Measurements from ENCODE around the gene BTBD19.
"Not testable (repeated sequence)": the region's sequence is repeated elsewhere in the genome, so short reads cannot be mapped to it uniquely, and the experiment has no call there.

Gene BTBD19

GRCh38 chr1:44812822-44813543 is 4.7 kb downstream of the BTBD19 start:
- Histone ChIP-seq H3K4me1 (ENCODE audit: insufficient read depth, insufficient read length) (peaks cover 27% of the 10 kb centered on the region), H3K9me3 (ENCODE audit: insufficient read depth, low read length) (no peaks in the 10 kb centered on the region), H3K9ac (ENCODE audit: insufficient read length, low read depth) (peak overlapping the region; percentile 39), H3K36me3 (ENCODE audit: insufficient read depth, insufficient read length, low read length) (peaks cover 35% of the 10 kb centered on the region), H3K27me3 (ENCODE audit: insufficient read depth, insufficient read length) (no peaks in the 10 kb centered on the region), H3K4me3 (ENCODE audit: insufficient read length, low read depth) (no peak overlapping the region)
- no peak for DNase-seq (ENCODE audit: low read depth, low spot score)
- TF ChIP-seq ZNF274 (IDR thresholded peaks at IDR 0.05; ENCODE audit: low read depth, low read length): no peak
- TF ChIP-seq YY1 (IDR thresholded peaks at IDR 0.05; ENCODE audit: insufficient read depth, insufficient read length): no peak
- no peak for TF ChIP-seq SUZ12 (IDR thresholded peaks at IDR 0.05; ENCODE audit: extremely low read depth, insufficient read depth, insufficient read length)

DNA sequence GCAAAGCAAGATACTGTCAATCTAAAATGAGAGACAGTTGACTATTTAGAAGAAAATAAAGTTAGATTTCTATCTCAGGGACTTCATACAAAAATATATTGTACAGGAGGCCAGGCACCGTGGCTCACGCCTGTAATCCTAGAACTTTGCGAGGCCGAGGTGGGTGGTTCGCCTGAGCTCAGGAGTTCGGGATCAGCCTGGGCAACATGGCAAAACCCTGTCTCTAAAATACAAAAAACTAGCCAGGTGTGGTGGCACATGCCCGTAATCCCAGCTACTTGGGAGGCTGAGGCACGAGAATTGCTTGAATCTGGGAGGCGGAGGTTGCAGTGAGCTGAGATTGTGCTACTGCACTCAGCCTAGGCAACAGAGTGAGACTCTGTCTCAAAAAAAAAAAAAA is 7.6 kb downstream of the BTBD19 start:
- DNase-seq (ENCODE audit: low read depth, low spot score); H3K9ac ChIP-seq (ENCODE audit: insufficient read length, low read depth); H3K4me3 ChIP-seq (ENCODE audit: insufficient read length, low read depth); H3K9me3 ChIP-seq (ENCODE audit: insufficient read depth, low read length); H3K27me3 ChIP-seq (ENCODE audit: insufficient read depth, insufficient read length): not testable (repeated sequence)
- H3K4me1 ChIP-seq (ENCODE audit: insufficient read depth, insufficient read length): peaks cover 14% of the 10 kb centered on the region
- peaks cover 29% of the 10 kb centered on the region for H3K36me3 ChIP-seq (ENCODE audit: insufficient read depth, insufficient read length, low read length)

- H3K9me3 ChIP-seq (ENCODE audit: insufficient read depth, low read length): no peaks in the 10 kb centered on the region
- no peak overlapping the region for H3K9ac ChIP-seq (ENCODE audit: insufficient read length, low read depth)
- H3K36me3 ChIP-seq (ENCODE audit: insufficient read depth, insufficient read length, low read length): peaks cover 29% of the 10 kb centered on the region
- H3K27me3 ChIP-seq (ENCODE audit: insufficient read depth, insufficient read length): no peaks in the 10 kb centered on the region
- TF ChIP-seq ZNF274 (IDR thresholded peaks at IDR 0.05; ENCODE audit: low read depth, low read length): no peak
- no peak for TF ChIP-seq SUZ12 (IDR thresholded peaks at IDR 0.05; ENCODE audit: extremely low read depth, insufficient read depth, insufficient read length)
- no peak for TF ChIP-seq YY1 (IDR thresholded peaks at IDR 0.05; ENCODE audit: insufficient read depth, insufficient read length)
- no peak for DNase-seq (ENCODE audit: low read depth, low spot score)
- H3K4me1 ChIP-seq (ENCODE audit: insufficient read depth, insufficient read length): peaks cover 9% of the 10 kb centered on the region
- no peak overlapping the region for H3K4me3 ChIP-seq (ENCODE audit: insufficient read length, low read depth)
These were observed 9.0 kb downstream of the BTBD19 start for GRCh38 chr1:44817307-44817706.

DNA sequence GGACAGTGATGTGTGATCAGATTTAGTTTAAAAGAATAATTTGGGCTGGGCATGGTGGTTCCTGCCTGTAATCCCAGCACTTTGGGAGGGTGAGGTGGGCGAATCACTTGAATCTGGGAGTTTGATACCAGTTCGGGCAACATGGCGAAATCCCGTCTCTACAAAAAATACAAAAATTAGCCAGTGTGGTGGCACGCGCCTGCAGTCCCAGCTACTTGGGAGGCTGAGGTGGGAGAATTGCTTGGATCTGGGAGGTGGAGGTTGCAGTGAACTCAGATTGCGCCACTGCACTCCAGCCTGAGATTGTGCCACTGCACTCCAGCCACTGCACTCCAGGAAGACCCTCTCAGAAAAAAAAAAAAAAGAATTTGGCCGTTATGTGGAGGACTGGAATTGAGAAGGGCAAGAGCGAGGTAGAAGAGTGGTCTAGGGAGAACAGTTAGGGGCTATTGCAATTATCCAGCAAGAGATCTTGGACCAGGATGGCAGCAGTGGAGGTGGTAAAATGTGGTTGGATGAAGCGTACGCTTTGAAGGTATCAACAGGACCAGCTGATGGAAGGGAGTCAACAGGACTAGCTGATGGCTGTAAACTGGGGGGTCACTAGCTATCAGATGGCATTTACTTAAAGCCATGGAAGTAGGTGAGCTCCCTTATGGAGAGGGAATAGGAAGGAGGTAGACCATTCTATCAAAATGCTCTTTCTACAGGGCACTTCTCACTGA is 9.6 kb downstream of the BTBD19 start:
- no peak for DNase-seq (ENCODE audit: low read depth, low spot score)
- H3K4me1 ChIP-seq (ENCODE audit: insufficient read depth, insufficient read length): peaks cover 4% of the 10 kb centered on the region
- H3K27me3 ChIP-seq (ENCODE audit: insufficient read depth, insufficient read length): no peaks in the 10 kb centered on the region
- no peak overlapping the region for H3K9ac ChIP-seq (ENCODE audit: insufficient read length, low read depth)
- TF ChIP-seq YY1 (IDR thresholded peaks at IDR 0.05; ENCODE audit: insufficient read depth, insufficient read length): no peak
- TF ChIP-seq SUZ12 (IDR thresholded peaks at IDR 0.05; ENCODE audit: extremely low read depth, insufficient read depth, insufficient read length): no peak
- no peak for TF ChIP-seq ZNF274 (IDR thresholded peaks at IDR 0.05; ENCODE audit: low read depth, low read length)
- no peak overlapping the region for H3K4me3 ChIP-seq (ENCODE audit: insufficient read length, low read depth)
- peaks cover 25% of the 10 kb centered on the region for H3K36me3 ChIP-seq (ENCODE audit: insufficient read depth, insufficient read length, low read length)
- no peaks in the 10 kb centered on the region for H3K9me3 ChIP-seq (ENCODE audit: insufficient read depth, low read length)

DNA sequence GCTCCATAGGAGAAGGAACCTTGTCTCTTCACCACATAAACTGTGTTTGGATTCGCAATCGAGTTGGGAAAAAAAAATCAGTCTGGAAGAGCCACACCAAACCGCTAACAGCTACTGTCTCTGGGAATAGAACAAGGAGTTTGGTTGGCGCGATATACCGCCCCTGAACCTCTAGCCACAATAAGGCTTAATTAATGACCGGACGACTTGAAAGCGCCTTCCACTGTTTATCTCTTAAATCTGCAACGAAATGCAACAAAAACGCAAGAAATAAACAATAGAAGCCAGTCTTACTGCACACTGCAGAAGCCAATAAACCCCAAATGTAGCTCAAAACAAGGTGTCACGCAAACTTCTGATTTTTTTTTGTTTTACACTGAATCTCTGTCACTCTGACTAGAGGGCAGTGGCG is 10.9 kb downstream of the BTBD19 start:
- no peaks in the 10 kb centered on the region for H3K9me3 ChIP-seq (ENCODE audit: insufficient read depth, low read length)
- H3K36me3 ChIP-seq (ENCODE audit: insufficient read depth, insufficient read length, low read length): peaks cover 15% of the 10 kb centered on the region
- H3K4me1 ChIP-seq (ENCODE audit: insufficient read depth, insufficient read length): peaks cover 4% of the 10 kb centered on the region
- H3K27me3 ChIP-seq (ENCODE audit: insufficient read depth, insufficient read length): no peaks in the 10 kb centered on the region
- no peak for DNase-seq (ENCODE audit: low read depth, low spot score)
- no peak for TF ChIP-seq YY1 (IDR thresholded peaks at IDR 0.05; ENCODE audit: insufficient read depth, insufficient read length)
- TF ChIP-seq SUZ12 (IDR thresholded peaks at IDR 0.05; ENCODE audit: extremely low read depth, insufficient read depth, insufficient read length): no peak
- TF ChIP-seq ZNF274 (IDR thresholded peaks at IDR 0.05; ENCODE audit: low read depth, low read length): no peak
- H3K9ac ChIP-seq (ENCODE audit: insufficient read length, low read depth): peak overlapping the region; percentile 79
- H3K4me3 ChIP-seq (ENCODE audit: insufficient read length, low read depth): peak overlapping the region; percentile 26

DNA sequence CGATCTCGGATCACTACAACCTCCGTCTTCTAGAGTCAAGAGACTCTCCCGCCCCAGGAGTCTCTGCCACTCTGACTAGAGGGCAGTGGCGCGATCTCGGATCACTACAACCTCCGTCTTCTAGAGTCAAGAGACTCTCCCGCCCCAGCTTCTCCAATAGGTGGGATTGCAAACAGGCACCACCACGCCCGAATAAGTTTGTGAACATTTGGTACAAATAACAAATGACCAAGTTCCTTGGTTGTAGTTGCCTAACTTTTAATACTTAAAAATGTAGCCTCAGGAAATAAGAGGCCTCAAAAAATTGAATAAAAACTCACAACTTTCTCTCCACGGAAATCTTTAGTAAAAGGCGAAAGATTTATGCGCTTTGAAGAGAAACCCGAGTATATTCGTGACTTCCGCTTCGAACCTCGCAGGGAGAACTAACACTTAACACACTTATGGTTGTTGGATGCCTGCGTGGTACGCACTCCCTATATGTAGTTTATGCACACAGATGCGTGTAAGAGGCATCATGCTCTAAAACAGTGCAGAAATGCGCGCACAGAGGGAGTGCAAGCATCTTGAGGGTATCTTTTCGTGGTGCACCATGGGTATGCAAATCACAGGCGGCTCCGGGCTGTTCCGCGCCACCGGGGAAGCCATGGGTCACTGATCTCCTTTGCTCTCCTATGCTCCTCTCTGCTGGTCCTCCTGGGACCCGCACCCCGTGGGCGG is 11.4 kb downstream of the BTBD19 start:
- peak; percentile 93 for DNase-seq (ENCODE audit: low read depth, low spot score)
- peak overlapping the region; percentile 91 for H3K9ac ChIP-seq (ENCODE audit: insufficient read length, low read depth)
- TF ChIP-seq ZNF274 (IDR thresholded peaks at IDR 0.05; ENCODE audit: low read depth, low read length) (no peak), SUZ12 (IDR thresholded peaks at IDR 0.05; ENCODE audit: extremely low read depth, insufficient read depth, insufficient read length) (no peak), YY1 (IDR thresholded peaks at IDR 0.05; ENCODE audit: insufficient read depth, insufficient read length) (no peak)
- H3K9me3 ChIP-seq (ENCODE audit: insufficient read depth, low read length): no peaks in the 10 kb centered on the region
- H3K4me1 ChIP-seq (ENCODE audit: insufficient read depth, insufficient read length): peaks cover 4% of the 10 kb centered on the region
- no peaks in the 10 kb centered on the region for H3K27me3 ChIP-seq (ENCODE audit: insufficient read depth, insufficient read length)
- peak overlapping the region; percentile 46 for H3K4me3 ChIP-seq (ENCODE audit: insufficient read length, low read depth)
- H3K36me3 ChIP-seq (ENCODE audit: insufficient read depth, insufficient read length, low read length): peaks cover 13% of the 10 kb centered on the region
